CD4-positive, CD25-positive, alpha-beta regulatory T cell (primary cell): Measurements from ENCODE around the gene DNAH14. TPM values are rescaled to one million over a fixed set of nuclear protein-coding genes. Genes with fewer than 3 reads are reported as not detected.
"Not testable (repeated sequence)": the region's sequence is repeated elsewhere in the genome, so short reads cannot be mapped to it uniquely, and the experiment has no call there.

ENCODE experiments used
- ATAC-seq, 2 donors: fragments of 150-1000 bp; cut with Tn5 transposase; one replicate each; pipeline ENCODE4 v1.10.0; 2021; ENCODE audit warnings: low read depth in 2 of 2, moderate number of reproducible peaks in 2 of 2, moderate library complexity in 1 of 2
- DNase-seq, 3 donors: peaks; one replicate each; pipeline versions ENCODE4 v3.0.0 to v3.0.0-alpha.2; 2012 to 2022; ENCODE audit warnings: mixed read lengths in 1 of 3
- H3K27ac ChIP-seq: one replicate; pipeline ENCODE4 v1.7.0; 2013; ENCODE audit warnings: mild to moderate bottlenecking, low read length; ENCODE audit not compliant: insufficient read depth, poor library complexity, severe bottlenecking
- H3K27me3 ChIP-seq: one replicate; pipeline ENCODE4 v1.7.0; 2013; ENCODE audit warnings: low read length; ENCODE audit not compliant: control insufficient read depth, insufficient read depth
- H3K36me3 ChIP-seq: one replicate; pipeline ENCODE4 v1.7.0; 2013; ENCODE audit warnings: mild to moderate bottlenecking, low read length, moderate library complexity; ENCODE audit not compliant: control insufficient read depth, insufficient read depth
- H3K4me1 ChIP-seq: 2 replicates; pipeline ENCODE4 v1.7.0; 2013; ENCODE audit warnings: mild to moderate bottlenecking, low read length; ENCODE audit not compliant: insufficient read depth, control insufficient read depth, poor library complexity, severe bottlenecking
- H3K4me3 ChIP-seq: one replicate; pipeline ENCODE4 v1.7.0; 2013; ENCODE audit warnings: low read depth, mild to moderate bottlenecking, low read length, moderate library complexity
- H3K9me3 ChIP-seq, 2 experiments: 1 replicate in 1 of 2; 2 replicates in 1 of 2; pipeline ENCODE4 v1.7.0; 2013; ENCODE audit warnings: low read length in 2 of 2, mild to moderate bottlenecking in 1 of 2, moderate library complexity in 1 of 2; ENCODE audit not compliant: control insufficient read depth in 2 of 2
- H3K27ac Mint-ChIP-seq, 3 donors: one replicate each; pipeline ENCODE4 v1.8.0; 2020 to 2022; ENCODE audit warnings: mild to moderate bottlenecking in 3 of 3, mixed read lengths in 3 of 3, moderate library complexity in 2 of 3
- H3K27me3 Mint-ChIP-seq: one replicate; pipeline ENCODE4 v1.8.0; 2022; ENCODE audit warnings: mild to moderate bottlenecking, mixed read lengths
- H3K36me3 Mint-ChIP-seq: one replicate; pipeline ENCODE4 v1.8.0; 2020; ENCODE audit warnings: mixed read lengths
- H3K4me1 Mint-ChIP-seq, 4 donors: one replicate each; pipeline ENCODE4 v1.8.0; 2020 to 2022; ENCODE audit warnings: mixed read lengths in 4 of 4, mild to moderate bottlenecking in 1 of 4
- H3K4me3 Mint-ChIP-seq, 4 donors: one replicate each; pipeline ENCODE4 v1.8.0; 2020 to 2022; ENCODE audit warnings: mild to moderate bottlenecking in 4 of 4, mixed read lengths in 4 of 4, moderate library complexity in 3 of 4
- H3K9me3 Mint-ChIP-seq, 7 donors: one replicate each; pipeline ENCODE4 v1.8.0; 2020 to 2022; ENCODE audit warnings: mixed read lengths in 7 of 7, mild to moderate bottlenecking in 3 of 7, moderate library complexity in 2 of 7
- polyA plus RNA-seq, 4 donors: library from polyadenylated mRNA; unstranded; fragments of 300-500 nt; fragmentation: Illumina TruSeq; gene quantifications; one replicate each; pipeline ENCODE4 v1.2.3, GENCODE V29; 2021
- total RNA-seq: library from RNA; stranded (reverse); gene quantifications from one replicate; pipeline ENCODE4 v1.2.3, GENCODE V29; 2022

The DNAH14 gene
- total and polyA plus RNA-seq, 5 donors from 2014 or later: 0.02 to 0.13 TPM; not detected in 3

- peaks cover 0 to 4% (median 0%) of the 10 kb centered on the region in 4 donors for H3K4me1 Mint-ChIP-seq
- no peak overlapping the region for H3K4me3 ChIP-seq
- H3K9me3 Mint-ChIP-seq: peaks cover 0 to 2% (median 0%) of the 10 kb centered on the region in 7 donors
- H3K27ac ChIP-seq: no peak overlapping the region
- H3K4me3 Mint-ChIP-seq: no peak overlapping the region
- DNase-seq (no peak), ATAC-seq (no peak)
- no peaks in the 10 kb centered on the region for H3K4me1 ChIP-seq
- no peak overlapping the region for H3K27ac Mint-ChIP-seq
- H3K27me3 Mint-ChIP-seq: no peaks in the 10 kb centered on the region
- no peaks in the 10 kb centered on the region for H3K36me3 ChIP-seq
- no peaks in the 10 kb centered on the region for H3K27me3 ChIP-seq
- H3K36me3 Mint-ChIP-seq: no peaks in the 10 kb centered on the region
- H3K9me3 ChIP-seq: no peaks in the 10 kb centered on the region
Observed at GRCh38 chr1:225155555-225155954, 226.1 kb downstream of the DNAH14 start.

GRCh38 chr1:225156254-225156653, 226.8 kb downstream of the DNAH14 start:
- Histone ChIP-seq H3K4me1 (no peaks in the 10 kb centered on the region), H3K27me3 (no peaks in the 10 kb centered on the region), H3K4me3 (no peak overlapping the region), H3K9me3 (no peaks in the 10 kb centered on the region), H3K27ac (no peak overlapping the region), H3K36me3 (no peaks in the 10 kb centered on the region)
- peaks cover 0 to 2% (median 0%) of the 10 kb centered on the region in 7 donors for H3K9me3 Mint-ChIP-seq
- no peak for DNase-seq
- H3K27me3 Mint-ChIP-seq: no peaks in the 10 kb centered on the region
- H3K4me1 Mint-ChIP-seq: peaks cover 0 to 4% (median 0%) of the 10 kb centered on the region in 4 donors
- no peak for ATAC-seq
- H3K36me3 Mint-ChIP-seq: no peaks in the 10 kb centered on the region
- H3K4me3 Mint-ChIP-seq: no peak overlapping the region
- no peak overlapping the region for H3K27ac Mint-ChIP-seq

DNA sequence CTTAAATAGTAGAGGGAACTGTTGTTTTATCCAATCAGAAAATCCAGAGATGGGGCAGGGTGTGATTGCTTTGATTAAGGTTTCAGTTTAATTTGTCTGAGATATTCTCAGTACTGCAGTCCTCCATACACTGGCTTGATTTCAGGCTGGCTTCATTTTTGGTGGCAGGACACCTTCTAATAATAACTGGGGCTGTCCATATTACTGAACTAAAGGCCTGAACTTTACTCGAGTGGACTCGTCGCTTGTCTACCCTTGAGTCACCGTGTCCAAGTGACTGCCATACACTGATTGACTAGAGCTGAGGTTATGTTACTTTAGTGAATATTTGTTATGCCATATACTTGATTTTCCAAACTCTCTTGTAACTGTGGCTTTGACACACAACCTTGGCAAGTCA, 228.8 kb downstream of the DNAH14 start:
- Mint-ChIP-seq H3K9me3 (no peaks in the 10 kb centered on the region), H3K27ac (no peak overlapping the region), H3K27me3 (no peaks in the 10 kb centered on the region), H3K36me3 (no peaks in the 10 kb centered on the region), H3K4me1 (peaks cover 0 to 4% (median 0%) of the 10 kb centered on the region in 4 donors), H3K4me3 (no peak overlapping the region)
- Histone ChIP-seq H3K36me3 (no peaks in the 10 kb centered on the region), H3K9me3 (no peaks in the 10 kb centered on the region), H3K4me3 (no peak overlapping the region), H3K4me1 (no peaks in the 10 kb centered on the region), H3K27ac (no peak overlapping the region), H3K27me3 (no peaks in the 10 kb centered on the region)
- ATAC-seq (no peak), DNase-seq (no peak)

DNA sequence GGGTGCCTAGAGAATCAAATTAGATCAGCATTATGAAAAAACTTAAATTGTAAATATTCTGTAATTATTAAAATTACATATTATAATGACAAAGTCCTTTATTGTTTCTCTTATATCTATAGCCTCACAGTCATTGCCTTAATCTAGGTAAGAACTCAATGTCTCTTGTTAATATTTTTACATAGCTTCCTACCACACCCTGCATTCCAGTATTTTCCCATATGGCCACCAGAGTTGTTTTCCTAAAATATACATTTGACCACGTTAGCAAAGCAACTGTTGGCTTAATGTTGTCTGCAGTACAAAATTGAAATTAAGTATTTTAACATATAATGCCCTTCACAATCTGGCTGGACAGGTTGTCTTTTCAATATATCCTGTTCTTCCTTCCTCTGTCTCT, 230.3 kb downstream of the DNAH14 start:
- no peaks in the 10 kb centered on the region for H3K9me3 ChIP-seq
- Mint-ChIP-seq H3K9me3 (no peaks in the 10 kb centered on the region), H3K36me3 (no peaks in the 10 kb centered on the region), H3K4me1 (peaks cover 0 to 4% (median 0%) of the 10 kb centered on the region in 4 donors), H3K27me3 (peaks cover 4% of the 10 kb centered on the region), H3K27ac (no peak overlapping the region), H3K4me3 (no peak overlapping the region)
- H3K27me3 ChIP-seq: no peaks in the 10 kb centered on the region
- no peak overlapping the region for H3K4me3 ChIP-seq
- no peaks in the 10 kb centered on the region for H3K4me1 ChIP-seq
- no peak overlapping the region for H3K27ac ChIP-seq
- no peaks in the 10 kb centered on the region for H3K36me3 ChIP-seq
- ATAC-seq (no peak), DNase-seq (no peak)

DNA sequence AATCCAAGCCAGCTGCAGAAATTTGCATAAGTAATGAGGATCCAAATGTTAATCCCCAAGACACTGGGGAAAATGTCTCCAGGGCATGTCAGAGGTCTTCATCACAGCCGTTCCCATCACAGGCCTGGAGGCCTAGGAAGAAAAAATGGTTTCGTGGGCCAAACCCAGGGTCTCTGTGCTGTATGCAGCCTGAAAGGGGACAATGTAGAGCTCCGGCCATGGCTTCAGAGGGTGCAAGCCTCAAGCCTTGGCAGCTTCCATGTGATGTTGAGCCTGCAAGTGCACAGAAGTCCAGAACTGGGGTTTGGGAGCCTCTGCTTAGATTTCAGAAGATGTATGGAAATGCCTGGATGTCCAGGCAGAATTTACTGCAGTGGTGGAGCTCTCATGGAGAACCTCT, 247.9 kb downstream of the DNAH14 start:
- not testable (repeated sequence) for ATAC-seq, H3K4me3 Mint-ChIP-seq, H3K4me3 ChIP-seq, H3K36me3 ChIP-seq, H3K9me3 ChIP-seq, H3K27ac ChIP-seq, H3K27me3 ChIP-seq, H3K36me3 Mint-ChIP-seq, H3K27ac Mint-ChIP-seq, DNase-seq, H3K4me1 ChIP-seq, H3K27me3 Mint-ChIP-seq, H3K4me1 Mint-ChIP-seq
- H3K9me3 Mint-ChIP-seq: peaks cover 9 to 43% (median 20%) of the 10 kb centered on the region in 7 donors

DNA sequence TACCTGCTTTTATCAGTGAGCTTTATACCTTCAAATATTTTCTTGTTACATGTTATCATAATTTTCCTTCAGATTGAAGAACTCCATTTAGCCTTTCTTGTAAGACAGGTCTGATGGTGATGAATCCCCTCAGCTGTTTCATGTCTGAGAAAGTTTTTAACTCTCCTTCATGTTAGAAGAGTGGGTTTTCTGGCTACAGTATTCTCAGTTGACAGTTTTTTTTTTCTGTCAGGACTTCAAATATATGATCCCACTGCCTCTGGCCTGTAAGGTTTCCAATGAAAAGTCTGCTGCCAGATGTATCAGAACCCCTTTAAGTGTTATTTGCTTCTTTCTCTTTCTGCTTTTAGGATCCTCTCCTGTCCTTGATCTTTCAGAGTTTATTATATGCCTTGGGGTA, 250.2 kb downstream of the DNAH14 start:
- H3K4me1 Mint-ChIP-seq: no peaks in the 10 kb centered on the region
- peaks cover 9 to 43% (median 19%) of the 10 kb centered on the region in 7 donors for H3K9me3 Mint-ChIP-seq
- H3K27me3 Mint-ChIP-seq: no peaks in the 10 kb centered on the region
- Histone ChIP-seq H3K4me3 (no peak overlapping the region), H3K4me1 (no peaks in the 10 kb centered on the region), H3K9me3 (peaks cover 5% of the 10 kb centered on the region in 2 experiments), H3K36me3 (no peaks in the 10 kb centered on the region), H3K27me3 (no peaks in the 10 kb centered on the region), H3K27ac (no peak overlapping the region)
- DNase-seq (no peak), ATAC-seq (no peak)
- H3K27ac Mint-ChIP-seq: no peak overlapping the region
- no peak overlapping the region for H3K4me3 Mint-ChIP-seq
- H3K36me3 Mint-ChIP-seq: no peaks in the 10 kb centered on the region

- H3K4me3 Mint-ChIP-seq: no peak overlapping the region
- H3K27ac ChIP-seq: no peak overlapping the region
- no peak for ATAC-seq
- no peak for DNase-seq
- H3K4me1 Mint-ChIP-seq: no peaks in the 10 kb centered on the region
- H3K4me3 ChIP-seq: no peak overlapping the region
- peaks cover 6 to 31% (median 16%) of the 10 kb centered on the region in 7 donors for H3K9me3 Mint-ChIP-seq
- no peaks in the 10 kb centered on the region for H3K27me3 Mint-ChIP-seq
- H3K4me1 ChIP-seq: no peaks in the 10 kb centered on the region
- H3K9me3 ChIP-seq: peaks cover 0 to 5% of the 10 kb centered on the region in 2 experiments
- no peaks in the 10 kb centered on the region for H3K27me3 ChIP-seq
- H3K27ac Mint-ChIP-seq: no peak overlapping the region
- no peaks in the 10 kb centered on the region for H3K36me3 Mint-ChIP-seq
- no peaks in the 10 kb centered on the region for H3K36me3 ChIP-seq
Observed at GRCh38 chr1:225182716-225183115, 253.2 kb downstream of the DNAH14 start.

DNA sequence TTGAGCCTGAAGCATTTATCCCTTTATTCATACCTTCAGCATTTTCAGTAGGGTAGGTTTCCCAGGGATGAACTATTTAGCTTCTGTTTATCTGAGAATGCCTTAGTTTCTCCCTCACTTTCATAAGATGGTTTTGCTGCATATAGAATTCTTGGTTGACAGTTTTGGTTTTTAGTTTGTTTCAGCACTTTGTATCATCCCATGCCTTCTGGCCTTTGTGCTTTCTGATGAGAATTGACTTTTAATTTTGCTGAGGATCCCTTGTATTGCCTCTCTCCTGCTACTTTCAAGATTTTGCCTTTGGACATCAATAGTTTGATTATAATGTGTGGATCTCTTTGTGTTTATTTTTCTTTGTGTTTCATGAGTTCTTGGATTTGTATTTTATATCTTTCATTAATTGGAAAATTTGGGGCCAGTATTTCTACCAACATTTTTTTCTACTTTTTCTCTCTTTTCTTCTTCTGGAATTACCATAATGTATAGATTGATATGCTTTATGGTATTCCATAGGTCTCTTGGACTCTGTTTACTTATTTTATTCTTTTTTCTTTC, 261.8 kb downstream of the DNAH14 start:
- DNase-seq (no peak), ATAC-seq (no peak)
- H3K4me3 Mint-ChIP-seq: no peak overlapping the region
- no peaks in the 10 kb centered on the region for H3K36me3 Mint-ChIP-seq
- Histone ChIP-seq H3K9me3 (peaks cover 16 to 17% of the 10 kb centered on the region in 2 experiments), H3K4me3 (no peak overlapping the region), H3K27ac (no peak overlapping the region), H3K36me3 (no peaks in the 10 kb centered on the region), H3K27me3 (no peaks in the 10 kb centered on the region), H3K4me1 (no peaks in the 10 kb centered on the region)
- H3K27me3 Mint-ChIP-seq: no peaks in the 10 kb centered on the region
- no peaks in the 10 kb centered on the region for H3K4me1 Mint-ChIP-seq
- peaks cover 0 to 21% (median 13%) of the 10 kb centered on the region in 7 donors for H3K9me3 Mint-ChIP-seq
- H3K27ac Mint-ChIP-seq: no peak overlapping the region
